ENCODE results near the gene ELL3.

- TF ChIP-seq CTCF (IDR thresholded peaks at IDR 0.05; ENCODE audit: poor library complexity, severe bottlenecking) (no peak), POLR2AphosphoS5 (IDR thresholded peaks at IDR 0.05) (no peak), EZH2 (IDR thresholded peaks at IDR 0.05; ENCODE audit: borderline replicate concordance, insufficient read depth, low read length, poor library complexity, severe bottlenecking) (no peak), EP300 (conservative IDR thresholded peaks at IDR 0.05; ENCODE audit: poor library complexity, severe bottlenecking) (no peak), REST (IDR thresholded peaks at IDR 0.05; ENCODE audit: borderline replicate concordance) (no peak), RAD21 (conservative IDR thresholded peaks at IDR 0.05) (no peak), TAF1 (IDR thresholded peaks at IDR 0.05; ENCODE audit: low read depth) (no peak), SMC3 (conservative IDR thresholded peaks at IDR 0.05; ENCODE audit: poor library complexity) (no peak)
Observed at GRCh38 chr15:43821505-43821904, 44.7 kb upstream of the ELL3 start.
